Measurements from ENCODE around the gene CT45A8.
"Not testable (repeated sequence)": the region's sequence is repeated elsewhere in the genome, so short reads cannot be mapped to it uniquely, and the experiment has no call there.

CT45A8 gene

DNA sequence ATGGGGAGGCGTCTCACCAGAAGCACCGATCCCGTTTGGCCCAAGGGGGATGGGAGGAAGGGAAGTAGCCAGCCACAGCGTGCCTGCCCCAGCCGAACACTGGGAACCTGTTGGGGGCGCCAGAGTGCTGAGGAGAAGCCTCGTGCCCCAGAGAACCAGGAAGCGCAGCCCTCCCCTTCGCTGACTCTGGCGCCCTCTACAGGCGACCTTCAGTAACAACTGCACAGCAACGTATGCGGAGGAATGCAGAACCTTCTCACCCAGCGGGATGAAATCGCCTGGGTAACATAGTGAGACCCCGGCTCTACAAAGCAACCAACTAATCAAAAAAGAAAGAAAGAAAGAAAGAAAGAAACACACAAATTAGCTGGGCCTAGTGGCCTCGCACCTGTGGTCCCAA, at the start of gene CT45A8:
Gene CT45A8 (minus strand): TSS at position 101 of the 400 bp plus-strand sequence. CDS start 3,755 bp downstream, outside the sequence.
- DNase-seq = not testable (repeated sequence)

GRCh38 chrX:135893294-135893817, 39.0 kb upstream of the CT45A8 start, which contains the start of the genes CT45A10 and SAGE1:
CT45A10 (minus strand) TSS chrX:135893444; CDS start chrX:135885344, 8,100 bp downstream.
SAGE1 (plus strand) TSS chrX:135893716; CDS start chrX:135896243, 2,527 bp downstream.
- no peak for DNase-seq

DNA sequence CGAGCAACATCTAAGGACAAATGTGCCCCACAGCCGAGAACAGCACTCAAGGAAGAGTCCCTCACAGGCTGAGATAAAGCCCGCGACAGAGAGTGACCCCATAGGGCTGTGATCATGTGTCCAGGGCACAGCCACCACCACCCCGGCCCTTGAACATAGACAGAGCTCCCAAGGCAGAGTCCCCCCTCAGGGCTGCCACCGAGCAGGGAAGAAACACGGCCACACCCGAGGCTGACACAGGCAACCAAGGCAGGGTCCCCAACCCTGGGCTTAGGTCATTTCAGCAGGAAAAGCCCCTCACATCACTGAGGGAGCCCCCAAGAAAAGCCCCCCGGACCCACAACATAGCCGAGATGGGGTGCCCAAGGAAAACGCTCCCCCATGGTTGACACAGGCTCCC, 38.4 kb upstream of the CT45A8 start:
- no peak for DNase-seq

DNA sequence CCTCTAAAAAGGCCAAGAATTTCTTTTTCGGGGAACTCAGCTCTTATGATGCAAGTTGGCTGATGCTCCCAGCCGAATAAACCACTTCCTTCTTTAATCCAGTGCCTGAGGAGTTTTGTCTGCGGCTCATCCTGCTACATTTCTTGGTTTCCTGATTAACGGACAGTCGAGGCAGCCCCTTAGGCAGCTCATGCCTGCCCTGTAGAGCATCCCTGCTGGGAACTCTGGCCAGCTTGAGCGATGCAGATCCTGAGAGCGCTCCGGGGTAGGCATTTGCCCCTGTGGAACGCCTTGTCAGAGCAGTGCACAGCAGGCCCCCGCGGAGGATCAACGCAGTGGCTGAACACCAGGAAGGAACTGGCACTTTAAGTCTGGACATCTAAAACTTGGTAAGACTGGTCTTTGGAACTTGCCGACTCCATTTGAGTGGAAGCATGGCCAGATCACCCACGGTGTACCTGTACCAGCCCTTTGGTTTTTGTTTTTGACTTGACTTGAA, 35.8 kb upstream of the CT45A8 start:
- DNase-seq = no peak

DNA sequence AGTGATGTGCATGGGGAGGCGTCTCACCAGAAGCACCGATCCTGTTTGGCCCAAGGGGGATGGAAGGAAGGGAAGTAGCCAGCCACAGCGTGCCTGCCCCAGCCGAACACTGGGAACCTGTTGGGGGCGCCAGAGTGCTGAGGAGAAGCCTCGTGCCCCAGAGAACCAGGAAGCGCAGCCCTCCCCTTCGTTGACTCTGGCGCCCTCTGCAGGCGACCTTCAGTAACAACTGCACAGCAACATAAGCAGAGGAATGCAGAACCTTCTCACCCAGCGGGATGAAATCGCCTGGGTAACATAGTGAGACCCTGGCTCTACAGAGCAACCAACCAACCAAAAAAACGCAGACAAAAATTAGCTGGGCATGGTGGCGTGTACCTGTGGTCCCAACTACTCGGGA, 34.6 kb upstream of the CT45A8 start:
- not testable (repeated sequence) for DNase-seq

DNA sequence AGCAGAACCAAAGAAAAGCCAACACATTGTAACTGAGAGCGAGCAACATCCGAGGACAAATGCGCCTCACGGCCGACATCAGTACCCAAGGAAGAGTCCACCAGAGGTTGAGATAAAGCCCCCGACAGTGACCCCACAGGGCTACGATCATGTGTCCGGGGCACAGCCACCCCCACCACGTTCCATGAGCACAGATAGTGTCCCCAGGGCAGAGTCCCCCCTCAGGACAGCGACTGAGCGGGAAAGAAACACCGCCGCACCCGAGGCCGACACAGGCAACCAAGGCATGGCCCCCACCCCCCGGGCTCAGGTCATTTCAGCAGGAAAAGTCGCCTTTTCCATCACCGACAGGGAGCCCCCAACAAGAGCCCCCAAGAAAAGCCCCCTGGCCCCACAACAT, 33.9 kb upstream of the CT45A8 start:
- DNase-seq = not testable (repeated sequence)

DNA sequence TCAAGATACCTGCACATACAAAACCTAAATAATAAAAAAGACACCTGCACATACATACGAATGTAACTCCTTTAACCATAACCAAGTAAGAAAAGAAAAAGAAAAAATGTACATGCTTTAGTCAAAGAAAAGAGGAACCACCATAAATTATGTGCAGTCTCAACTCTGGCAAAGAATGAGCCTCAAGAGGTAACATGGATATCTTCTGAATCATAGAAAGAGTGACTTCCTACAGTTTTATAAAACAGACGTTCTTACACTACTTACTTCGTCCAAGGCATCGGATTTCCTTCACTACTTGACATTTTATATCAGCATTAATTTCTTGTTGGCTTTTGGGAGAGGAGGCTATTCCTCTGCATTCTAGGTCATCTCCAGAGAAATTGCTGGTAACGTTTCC, 28.4 kb upstream of the CT45A8 start:
- not testable (repeated sequence) for DNase-seq

GRCh38 chrX:135871712-135872111, 17.4 kb upstream of the CT45A8 start, which contains the start of gene CT45A9:
CT45A9 (minus strand) TSS chrX:135871812; CDS start chrX:135868061, 3,751 bp downstream.
- not testable (repeated sequence) for DNase-seq

DNA sequence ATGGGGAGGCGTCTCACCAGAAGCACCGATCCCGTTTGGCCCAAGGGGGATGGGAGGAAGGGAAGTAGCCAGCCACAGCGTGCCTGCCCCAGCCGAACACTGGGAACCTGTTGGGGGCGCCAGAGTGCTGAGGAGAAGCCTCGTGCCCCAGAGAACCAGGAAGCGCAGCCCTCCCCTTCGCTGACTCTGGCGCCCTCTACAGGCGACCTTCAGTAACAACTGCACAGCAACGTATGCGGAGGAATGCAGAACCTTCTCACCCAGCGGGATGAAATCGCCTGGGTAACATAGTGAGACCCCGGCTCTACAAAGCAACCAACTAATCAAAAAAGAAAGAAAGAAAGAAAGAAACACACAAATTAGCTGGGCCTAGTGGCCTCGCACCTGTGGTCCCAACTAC, 17.2 kb downstream of the CT45A8 start, which contains the start of gene CT45A7:
Gene CT45A7 (minus strand): TSS at position 101 of the 400 bp plus-strand sequence. CDS start 3,747 bp downstream, outside the sequence.
- DNase-seq = not testable (repeated sequence)

DNA sequence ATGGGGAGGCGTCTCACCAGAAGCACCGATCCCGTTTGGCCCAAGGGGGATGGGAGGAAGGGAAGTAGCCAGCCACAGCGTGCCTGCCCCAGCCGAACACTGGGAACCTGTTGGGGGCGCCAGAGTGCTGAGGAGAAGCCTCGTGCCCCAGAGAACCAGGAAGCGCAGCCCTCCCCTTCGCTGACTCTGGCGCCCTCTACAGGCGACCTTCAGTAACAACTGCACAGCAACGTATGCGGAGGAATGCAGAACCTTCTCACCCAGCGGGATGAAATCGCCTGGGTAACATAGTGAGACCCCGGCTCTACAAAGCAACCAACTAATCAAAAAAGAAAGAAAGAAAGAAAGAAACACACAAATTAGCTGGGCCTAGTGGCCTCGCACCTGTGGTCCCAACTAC, 34.4 kb downstream of the CT45A8 start, which contains the start of gene CT45A2:
Gene CT45A2 (minus strand): TSS at position 101 of the 400 bp plus-strand sequence. CDS start 3,747 bp downstream, outside the sequence.
- DNase-seq = not testable (repeated sequence)

- not testable (repeated sequence) for DNase-seq
Measured at GRCh38 chrX:135802687-135803086, 51.7 kb downstream of the CT45A8 start, which contains the start of gene CT45A6. CT45A6 (minus strand) TSS chrX:135802787; CDS start chrX:135798993, 3,794 bp downstream.

Data from GF-D8 (cell line).